HG02870 (cell line): Measurements from ENCODE around the gene SERGEF.

Source experiments
- ATAC-seq: cut with Tn5 transposase; IDR thresholded peaks from one replicate; pipeline ENCODE4 v1.9.1; 2021; ENCODE audit warnings: mild to moderate bottlenecking, moderate library complexity; ENCODE audit not compliant: unreplicated experiment

The SERGEF gene

GRCh38 chr11:18012906-18013781 lies at the start of gene SERGEF:
SERGEF (minus strand) TSS chr11:18013047; CDS start chr11:18013010, 37 bp downstream.
- ATAC-seq, result peak; percentile 91

- no peak for ATAC-seq
These were observed 48.5 kb upstream of the SERGEF start for GRCh38 chr11:18061351-18061750.

- ATAC-seq, result no peak
These were observed 43.8 kb upstream of the SERGEF start for GRCh38 chr11:18056561-18057181.

GRCh38 chr11:18054511-18055103 lies 41.8 kb upstream of the SERGEF start:
- no peak for ATAC-seq

- ATAC-seq, result no peak
These were observed 38.0 kb upstream of the SERGEF start for GRCh38 chr11:18050848-18051247.

GRCh38 chr11:18046116-18046777 lies 33.4 kb upstream of the SERGEF start, which contains the start of gene TPH1:
TPH1 (minus strand) TSS chr11:18046269; CDS start chr11:18040762, 5,507 bp downstream.
- no peak for ATAC-seq

GRCh38 chr11:18036456-18036855 lies 23.6 kb upstream of the SERGEF start:
- no peak for ATAC-seq

- ATAC-seq, result no peak
These were observed 14.6 kb upstream of the SERGEF start for GRCh38 chr11:18027475-18027874.

- ATAC-seq, result no peak
These were observed 9.6 kb upstream of the SERGEF start for GRCh38 chr11:18022419-18022818.

- no peak for ATAC-seq
These were observed 6.8 kb upstream of the SERGEF start for GRCh38 chr11:18019650-18020049.

GRCh38 chr11:18016789-18017188 lies 3.9 kb upstream of the SERGEF start:
- no peak for ATAC-seq

- ATAC-seq, result no peak
These were observed 2.0 kb upstream of the SERGEF start for GRCh38 chr11:18014876-18015275.

GRCh38 chr11:18013790-18014507 lies 1.1 kb upstream of the SERGEF start:
- ATAC-seq, result no peak

GRCh38 chr11:18012122-18012905 lies 533 bp downstream of the SERGEF start:
- ATAC-seq, result peak; percentile 7

GRCh38 chr11:18011633-18012032 lies 1.2 kb downstream of the SERGEF start:
- ATAC-seq, result no peak

GRCh38 chr11:18010977-18011586 lies 1.8 kb downstream of the SERGEF start:
- ATAC-seq, result no peak

GRCh38 chr11:18010121-18010670 lies 2.7 kb downstream of the SERGEF start:
- no peak for ATAC-seq

- ATAC-seq, result no peak
These were observed 7.3 kb downstream of the SERGEF start for GRCh38 chr11:18005376-18006129.
